CD4-positive, alpha-beta T cell treated with Interleukin-21 for 1 hour (primary cell): ENCODE results near the gene TADA2A.
"Not testable (repeated sequence)": the region's sequence is repeated elsewhere in the genome, so short reads cannot be mapped to it uniquely, and the experiment has no call there.

Source experiments
- DNase-seq: peaks from one replicate; pipeline ENCODE4 v3.0.0-alpha.2; 2020

Gene TADA2A

GRCh38 chr17:37400505-37400904, 6.2 kb upstream of the TADA2A start:
- DNase-seq = no peak

GRCh38 chr17:37405522-37405921, 1.2 kb upstream of the TADA2A start:
- not testable (repeated sequence) for DNase-seq

GRCh38 chr17:37405955-37406634, 591 bp upstream of the TADA2A start:
- no peak for DNase-seq

- not testable (repeated sequence) for DNase-seq
Observed at GRCh38 chr17:37408145-37408479, 1.4 kb downstream of the TADA2A start.

GRCh38 chr17:37410357-37410756, 3.7 kb downstream of the TADA2A start:
- no peak for DNase-seq

- no peak for DNase-seq
Observed at GRCh38 chr17:37413875-37414519, 7.3 kb downstream of the TADA2A start.

GRCh38 chr17:37417852-37418251, 11.2 kb downstream of the TADA2A start:
- no peak for DNase-seq

GRCh38 chr17:37422971-37423625, 16.4 kb downstream of the TADA2A start:
- no peak for DNase-seq

- DNase-seq = no peak
Observed at GRCh38 chr17:37425268-37425667, 18.6 kb downstream of the TADA2A start.

- no peak for DNase-seq
Observed at GRCh38 chr17:37429039-37429438, 22.4 kb downstream of the TADA2A start.

GRCh38 chr17:37429453-37429852, 22.8 kb downstream of the TADA2A start:
- DNase-seq = no peak

GRCh38 chr17:37430051-37430627, 23.5 kb downstream of the TADA2A start:
- DNase-seq = no peak

- DNase-seq = no peak
Observed at GRCh38 chr17:37432671-37433070, 26.0 kb downstream of the TADA2A start.

GRCh38 chr17:37438141-37438540, 31.5 kb downstream of the TADA2A start:
- no peak for DNase-seq

- no peak for DNase-seq
Observed at GRCh38 chr17:37440424-37440823, 33.7 kb downstream of the TADA2A start.

GRCh38 chr17:37441369-37442014, 34.8 kb downstream of the TADA2A start:
- not testable (repeated sequence) for DNase-seq

- DNase-seq = no peak
Observed at GRCh38 chr17:37446027-37446426, 39.3 kb downstream of the TADA2A start.

GRCh38 chr17:37447641-37448040, 41.0 kb downstream of the TADA2A start:
- no peak for DNase-seq

- no peak for DNase-seq
Observed at GRCh38 chr17:37450112-37450511, 43.4 kb downstream of the TADA2A start.

- DNase-seq = not testable (repeated sequence)
Observed at GRCh38 chr17:37457801-37458200, 51.1 kb downstream of the TADA2A start.

- DNase-seq = no peak
Observed at GRCh38 chr17:37458805-37459204, 52.1 kb downstream of the TADA2A start.

- DNase-seq = no peak
Observed at GRCh38 chr17:37461668-37462067, 55.0 kb downstream of the TADA2A start.

GRCh38 chr17:37462492-37462891, 55.8 kb downstream of the TADA2A start:
- DNase-seq = no peak
